G401.6 (cell line): Measurements from ENCODE around the gene NDUFAF4.
A peak's percentile ranks its signal among the peaks of the same experiment; 100 is the strongest.
"Not testable (repeated sequence)": the region's sequence is repeated elsewhere in the genome, so short reads cannot be mapped to it uniquely, and the experiment has no call there.

ENCODE experiments used
- FAIRE-seq: peaks from 2 replicates; lab custom pipeline; 2012; peaks lifted over from hg19 to GRCh38; lab: Jason Lieb, UNC

The NDUFAF4 gene

DNA sequence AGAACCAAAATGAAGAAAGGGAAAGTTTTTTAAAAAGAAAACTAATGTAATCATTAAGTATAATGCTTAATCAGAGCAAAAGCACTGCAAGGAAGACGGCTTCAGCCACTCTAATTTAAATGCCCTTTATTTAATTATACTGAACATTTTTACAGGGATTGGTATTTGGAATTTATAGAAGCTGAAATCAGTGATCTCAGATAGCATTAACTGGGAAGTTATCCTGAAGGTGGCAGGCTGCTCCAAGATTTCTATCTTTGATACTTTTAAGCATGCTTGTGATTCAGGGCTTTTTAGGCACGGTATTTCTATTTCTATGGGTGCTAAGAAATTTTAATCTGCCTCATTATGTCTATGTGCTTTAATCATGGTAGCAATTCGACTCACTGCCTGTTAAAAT, 1.3 kb upstream of the NDUFAF4 start:
- no peak for FAIRE-seq

DNA sequence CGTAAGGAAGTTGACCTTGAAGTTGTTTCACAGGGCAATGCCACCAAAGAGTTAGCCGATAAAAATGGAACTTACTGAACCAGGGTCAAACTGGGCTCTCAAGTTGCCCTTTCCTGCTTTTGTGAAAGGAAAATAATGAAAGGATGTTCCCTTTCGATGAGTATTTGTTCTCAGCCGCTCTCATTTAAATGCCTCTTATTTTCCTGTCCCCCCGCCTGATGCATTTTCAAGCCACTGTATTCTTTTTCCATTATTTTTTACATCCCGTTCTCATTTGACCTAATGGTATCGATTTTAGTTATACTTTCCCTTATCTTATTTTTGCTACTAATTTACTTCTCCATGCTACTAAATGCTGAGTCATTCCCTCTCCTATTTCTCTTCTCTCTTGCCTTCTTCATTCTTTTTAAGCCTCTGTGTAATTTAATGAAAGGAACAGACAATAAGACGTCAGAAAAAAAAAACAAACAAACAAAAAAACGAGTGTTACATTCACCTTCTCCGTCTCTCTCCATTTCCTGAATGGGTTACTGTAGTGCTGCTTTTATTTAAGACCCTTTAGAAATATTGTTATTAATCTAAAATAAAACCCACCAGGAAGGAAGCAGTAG, 655 bp upstream of the NDUFAF4 start:
- no peak for FAIRE-seq

GRCh38 chr6:96889146-96889545, 8.5 kb downstream of the NDUFAF4 start:
- FAIRE-seq: peak; percentile 60

- FAIRE-seq: no peak
Measured at GRCh38 chr6:96888745-96889144, 8.9 kb downstream of the NDUFAF4 start.

GRCh38 chr6:96886519-96886918, 11.2 kb downstream of the NDUFAF4 start:
- FAIRE-seq: no peak

DNA sequence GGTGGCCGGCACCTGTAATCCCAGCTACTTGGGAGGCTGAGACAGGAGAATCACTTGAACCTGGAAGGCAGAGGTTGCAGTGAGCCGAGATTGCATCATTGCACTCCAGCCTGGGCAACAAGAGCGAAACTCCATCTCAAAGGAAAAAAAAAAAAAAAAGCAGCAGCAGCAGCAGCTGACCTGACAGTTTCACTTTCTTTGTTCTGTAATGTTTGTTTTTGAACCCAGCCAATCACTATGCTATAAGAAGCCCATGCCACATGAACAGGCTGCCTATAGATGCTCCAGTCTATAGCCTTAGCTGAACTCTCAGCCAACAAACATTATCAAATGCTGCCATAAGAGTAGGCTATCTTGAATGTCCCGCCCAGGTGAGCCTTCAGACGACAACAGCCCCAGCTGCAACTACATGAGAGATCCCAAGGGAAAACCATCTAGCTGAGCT, 12.5 kb downstream of the NDUFAF4 start:
- not testable (repeated sequence) for FAIRE-seq

GRCh38 chr6:96878143-96878542, 19.5 kb downstream of the NDUFAF4 start:
- FAIRE-seq: no peak

DNA sequence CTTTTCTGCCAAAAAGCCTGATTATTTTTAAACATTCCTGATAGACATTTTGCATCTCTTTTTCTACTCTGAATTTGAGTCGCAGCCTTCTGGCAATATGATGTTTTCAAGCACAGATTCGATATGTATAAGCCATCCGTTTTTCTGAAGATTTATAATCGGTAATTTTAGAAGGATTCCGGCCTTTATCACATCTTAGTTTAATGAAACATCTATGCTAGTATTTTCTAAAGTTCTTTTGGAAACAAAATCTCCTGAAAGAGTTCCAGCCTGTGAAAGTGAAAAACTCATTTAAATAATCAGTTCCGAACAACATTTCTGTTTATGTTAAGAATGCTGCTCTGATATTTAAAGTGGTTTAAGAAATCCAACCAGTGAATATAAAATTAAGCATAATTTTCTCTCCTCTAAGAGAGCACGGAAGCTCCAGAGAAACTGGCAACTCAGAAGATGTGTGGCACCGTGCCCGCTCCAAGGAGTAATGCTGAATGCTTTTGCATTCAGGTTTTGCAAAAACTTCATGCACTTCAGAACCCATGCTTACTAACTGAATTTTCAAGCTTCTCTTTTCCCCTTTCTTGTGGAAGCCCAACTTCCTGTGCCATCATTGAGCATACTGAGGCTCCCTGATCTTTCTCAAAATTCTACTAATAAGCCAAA, 20.7 kb downstream of the NDUFAF4 start:
- no peak for FAIRE-seq

DNA sequence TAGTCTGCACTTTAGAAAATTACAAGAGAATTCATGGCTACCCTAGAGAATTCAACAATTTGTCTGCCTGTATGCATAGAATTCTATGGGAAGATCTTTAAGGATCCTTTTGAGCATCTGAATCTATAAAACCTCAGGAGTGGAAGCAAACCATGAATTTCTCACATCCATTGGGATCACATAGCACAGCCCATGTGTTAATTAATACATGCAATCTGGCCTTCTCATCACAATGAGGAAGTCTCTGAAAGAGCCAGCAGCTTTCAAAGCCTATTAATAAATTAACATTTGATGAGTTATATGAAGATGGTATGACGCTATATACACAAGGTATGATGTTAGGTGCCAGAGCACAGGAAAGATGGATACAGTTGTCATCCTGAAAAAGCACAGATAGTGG, 24.7 kb downstream of the NDUFAF4 start:
- no peak for FAIRE-seq

DNA sequence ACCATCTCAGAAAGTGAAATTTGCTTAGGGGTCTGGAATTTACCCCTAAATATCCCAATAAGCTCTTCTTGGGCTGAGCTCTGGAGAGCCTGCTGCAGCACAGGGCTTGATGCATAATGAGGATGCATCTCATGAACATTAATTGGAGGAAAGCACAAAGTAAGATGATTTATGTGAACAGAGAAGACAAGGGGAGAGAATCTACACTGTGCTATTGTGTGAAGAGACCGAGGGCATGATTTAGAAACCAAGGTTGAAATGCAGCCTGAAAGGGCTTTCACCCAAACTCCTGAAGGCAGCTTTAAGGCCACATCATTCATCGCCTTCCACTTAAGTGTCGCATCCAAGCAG, 32.7 kb downstream of the NDUFAF4 start:
- FAIRE-seq: no peak

- no peak for FAIRE-seq
Measured at GRCh38 chr6:96864216-96865054, 33.3 kb downstream of the NDUFAF4 start.

- no peak for FAIRE-seq
Measured at GRCh38 chr6:96862560-96862959, 35.1 kb downstream of the NDUFAF4 start.

DNA sequence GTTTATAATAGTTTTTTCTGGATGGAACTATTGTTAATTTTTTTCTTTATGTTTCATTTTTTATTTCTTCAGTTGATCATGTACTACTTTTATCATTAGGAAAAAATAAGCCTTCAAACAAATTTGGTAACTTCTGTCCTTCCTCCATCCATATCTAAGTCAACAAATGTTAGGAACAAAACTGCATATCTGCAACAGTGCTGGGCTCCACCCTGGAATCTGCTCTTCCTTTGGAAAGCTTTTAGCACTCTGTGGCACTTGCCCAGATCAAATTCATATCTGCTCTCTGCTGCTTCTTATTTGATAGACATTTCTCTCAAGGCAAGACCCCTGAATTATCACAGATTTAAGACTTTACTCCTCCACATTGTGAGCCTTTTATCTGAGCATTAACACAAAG, 36.1 kb downstream of the NDUFAF4 start:
- FAIRE-seq: no peak

GRCh38 chr6:96856856-96857255, 40.8 kb downstream of the NDUFAF4 start:
- FAIRE-seq: no peak

GRCh38 chr6:96853083-96853482, 44.6 kb downstream of the NDUFAF4 start:
- FAIRE-seq: no peak

GRCh38 chr6:96852605-96853004, 45.1 kb downstream of the NDUFAF4 start:
- no peak for FAIRE-seq

DNA sequence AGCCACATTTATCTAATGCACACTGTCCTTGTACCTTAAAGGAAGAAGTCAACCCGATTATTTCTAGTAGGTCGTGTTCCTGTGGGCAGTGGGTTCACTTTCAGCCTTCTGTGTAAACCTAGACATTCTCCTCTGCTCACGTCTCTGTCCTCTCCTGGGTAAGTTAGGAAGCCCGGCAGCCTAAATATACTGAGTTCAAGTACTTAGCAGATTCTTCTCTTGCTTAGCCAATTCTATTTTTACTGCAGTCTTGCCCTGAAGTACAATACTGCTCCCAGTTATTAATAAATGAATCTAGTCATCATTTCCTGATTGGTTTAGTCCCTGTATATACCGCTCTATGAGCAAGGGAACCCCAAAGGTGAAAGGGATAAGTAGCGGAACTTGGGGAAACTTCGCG, 45.8 kb downstream of the NDUFAF4 start:
- no peak for FAIRE-seq

DNA sequence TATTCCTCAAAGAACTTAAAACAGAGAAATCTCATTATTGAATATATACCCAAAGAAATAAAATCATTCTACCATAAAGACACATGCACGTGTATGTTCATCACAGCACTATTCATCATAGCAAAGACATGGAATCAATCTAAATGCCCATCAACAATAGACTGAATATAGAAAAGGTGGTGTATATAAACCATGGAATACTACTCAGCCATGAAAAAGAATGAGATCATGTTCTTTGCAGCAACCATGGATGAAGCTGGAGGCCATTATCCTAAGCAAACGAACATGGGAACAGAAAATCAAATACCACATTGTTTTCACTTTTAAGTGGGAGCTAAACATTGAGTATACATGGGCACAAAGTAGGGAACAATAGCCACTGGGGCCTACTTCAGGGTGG, 48.1 kb downstream of the NDUFAF4 start:
- no peak for FAIRE-seq

DNA sequence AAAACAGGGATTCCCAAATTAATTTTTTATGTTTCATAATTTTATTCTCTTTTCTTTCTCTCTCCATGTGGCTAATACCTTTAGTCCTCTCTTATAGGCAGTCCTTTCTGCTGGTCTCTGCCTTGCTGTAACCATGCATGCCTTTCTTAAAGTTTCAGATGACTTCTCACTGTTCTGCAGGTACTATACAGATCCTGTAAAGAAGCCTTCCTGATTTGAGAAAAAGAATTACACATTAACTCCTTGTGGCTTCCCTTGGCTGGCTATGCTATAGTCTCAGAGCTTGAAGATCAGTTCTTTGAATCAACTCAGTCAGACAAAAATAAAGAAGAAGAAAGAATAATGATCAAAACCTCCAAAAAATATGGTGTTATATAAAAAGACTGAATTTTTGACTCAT, 53.2 kb downstream of the NDUFAF4 start:
- FAIRE-seq: no peak

GRCh38 chr6:96841345-96841744, 56.3 kb downstream of the NDUFAF4 start:
- FAIRE-seq: no peak
